CD4-positive, CD25-positive, alpha-beta regulatory T cell (primary cell): Measurements from ENCODE around the gene RASGRP2. TPM values are rescaled to one million over a fixed set of nuclear protein-coding genes. Genes with fewer than 3 reads are reported as not detected.

Experiments used
- ATAC-seq, 2 donors: fragments of 150-1000 bp; cut with Tn5 transposase; one replicate each; pipeline ENCODE4 v1.10.0; 2021; ENCODE audit warnings: low read depth in 2 of 2, moderate number of reproducible peaks in 2 of 2, moderate library complexity in 1 of 2
- DNase-seq, 3 donors: peaks; one replicate each; pipeline versions ENCODE4 v3.0.0 to v3.0.0-alpha.2; 2012 to 2022; ENCODE audit warnings: mixed read lengths in 1 of 3
- H3K27ac ChIP-seq: one replicate; pipeline ENCODE4 v1.7.0; 2013; ENCODE audit warnings: mild to moderate bottlenecking, low read length; ENCODE audit not compliant: insufficient read depth, poor library complexity, severe bottlenecking
- H3K27me3 ChIP-seq: one replicate; pipeline ENCODE4 v1.7.0; 2013; ENCODE audit warnings: low read length; ENCODE audit not compliant: control insufficient read depth, insufficient read depth
- H3K36me3 ChIP-seq: one replicate; pipeline ENCODE4 v1.7.0; 2013; ENCODE audit warnings: mild to moderate bottlenecking, low read length, moderate library complexity; ENCODE audit not compliant: control insufficient read depth, insufficient read depth
- H3K4me1 ChIP-seq: 2 replicates; pipeline ENCODE4 v1.7.0; 2013; ENCODE audit warnings: mild to moderate bottlenecking, low read length; ENCODE audit not compliant: insufficient read depth, control insufficient read depth, poor library complexity, severe bottlenecking
- H3K4me3 ChIP-seq: one replicate; pipeline ENCODE4 v1.7.0; 2013; ENCODE audit warnings: low read depth, mild to moderate bottlenecking, low read length, moderate library complexity
- H3K9me3 ChIP-seq, 2 experiments: 1 replicate in 1 of 2; 2 replicates in 1 of 2; pipeline ENCODE4 v1.7.0; 2013; ENCODE audit warnings: low read length in 2 of 2, mild to moderate bottlenecking in 1 of 2, moderate library complexity in 1 of 2; ENCODE audit not compliant: control insufficient read depth in 2 of 2
- H3K27ac Mint-ChIP-seq, 3 donors: one replicate each; pipeline ENCODE4 v1.8.0; 2020 to 2022; ENCODE audit warnings: mild to moderate bottlenecking in 3 of 3, mixed read lengths in 3 of 3, moderate library complexity in 2 of 3
- H3K27me3 Mint-ChIP-seq: one replicate; pipeline ENCODE4 v1.8.0; 2022; ENCODE audit warnings: mild to moderate bottlenecking, mixed read lengths
- H3K36me3 Mint-ChIP-seq: one replicate; pipeline ENCODE4 v1.8.0; 2020; ENCODE audit warnings: mixed read lengths
- H3K4me1 Mint-ChIP-seq, 4 donors: one replicate each; pipeline ENCODE4 v1.8.0; 2020 to 2022; ENCODE audit warnings: mixed read lengths in 4 of 4, mild to moderate bottlenecking in 1 of 4
- H3K4me3 Mint-ChIP-seq, 4 donors: one replicate each; pipeline ENCODE4 v1.8.0; 2020 to 2022; ENCODE audit warnings: mild to moderate bottlenecking in 4 of 4, mixed read lengths in 4 of 4, moderate library complexity in 3 of 4
- H3K9me3 Mint-ChIP-seq, 7 donors: one replicate each; pipeline ENCODE4 v1.8.0; 2020 to 2022; ENCODE audit warnings: mixed read lengths in 7 of 7, mild to moderate bottlenecking in 3 of 7, moderate library complexity in 2 of 7
- polyA plus RNA-seq, 4 donors: library from polyadenylated mRNA; unstranded; fragments of 300-500 nt; fragmentation: Illumina TruSeq; gene quantifications; one replicate each; pipeline ENCODE4 v1.2.3, GENCODE V29; 2021
- total RNA-seq: library from RNA; stranded (reverse); gene quantifications from one replicate; pipeline ENCODE4 v1.2.3, GENCODE V29; 2022

RASGRP2 gene
- total and polyA plus RNA-seq, 5 donors from 2014 or later = 140 to 570 (median 169) TPM

DNA sequence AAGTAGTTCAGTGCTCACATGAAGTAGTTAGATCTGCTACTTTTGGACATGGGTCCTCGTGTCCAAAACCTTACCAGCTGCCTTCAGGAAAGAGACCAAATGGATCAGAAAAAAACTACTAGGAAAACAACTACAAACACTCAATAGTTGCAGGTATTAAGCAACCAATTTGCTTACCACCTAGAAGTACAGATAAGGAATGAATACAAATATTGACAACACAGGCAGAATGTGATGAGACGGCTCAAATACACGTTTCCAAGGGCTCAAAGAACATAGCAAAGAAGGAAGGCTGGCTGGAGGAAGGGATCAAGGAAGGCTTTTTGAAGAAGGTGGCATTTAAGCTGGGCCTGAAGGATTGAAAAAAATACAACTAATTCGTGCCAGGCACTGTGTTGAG lies 62.8 kb downstream of the RASGRP2 start:
- Mint-ChIP-seq H3K4me3 (no peak overlapping the region), H3K9me3 (peaks cover 0 to 2% (median 0%) of the 10 kb centered on the region in 7 donors), H3K27ac (peak overlapping the region in 1 of 3 donors; percentile 1), H3K36me3 (no peaks in the 10 kb centered on the region), H3K27me3 (peaks cover 46% of the 10 kb centered on the region), H3K4me1 (no peaks in the 10 kb centered on the region)
- Histone ChIP-seq H3K27me3 (peaks cover 15% of the 10 kb centered on the region), H3K4me3 (no peak overlapping the region), H3K36me3 (no peaks in the 10 kb centered on the region), H3K27ac (no peak overlapping the region), H3K4me1 (no peaks in the 10 kb centered on the region), H3K9me3 (no peaks in the 10 kb centered on the region)
- DNase-seq (no peak), ATAC-seq (no peak)

DNA sequence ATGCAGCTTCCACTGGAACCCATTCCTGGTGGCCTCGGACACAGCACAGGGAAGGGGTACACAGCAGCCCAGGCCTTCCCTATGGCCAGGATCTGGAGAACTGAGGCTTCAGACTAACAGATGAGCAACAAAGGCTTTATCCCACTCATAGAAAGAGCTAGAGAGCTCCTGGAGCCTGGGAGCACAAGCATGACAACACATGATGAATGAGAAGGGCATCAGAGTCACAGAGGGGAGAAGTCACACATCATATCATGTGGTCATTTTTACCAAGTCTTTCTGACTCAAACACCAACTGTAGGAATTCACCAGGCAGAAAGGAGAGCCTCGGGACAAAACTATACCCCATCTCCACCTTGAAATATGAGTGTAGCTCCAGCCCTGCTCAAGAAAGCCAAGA lies 64.1 kb downstream of the RASGRP2 start:
- Mint-ChIP-seq H3K27me3 (peaks cover 56% of the 10 kb centered on the region), H3K9me3 (peaks cover 0 to 2% (median 0%) of the 10 kb centered on the region in 7 donors), H3K27ac (no peak overlapping the region)

DNA sequence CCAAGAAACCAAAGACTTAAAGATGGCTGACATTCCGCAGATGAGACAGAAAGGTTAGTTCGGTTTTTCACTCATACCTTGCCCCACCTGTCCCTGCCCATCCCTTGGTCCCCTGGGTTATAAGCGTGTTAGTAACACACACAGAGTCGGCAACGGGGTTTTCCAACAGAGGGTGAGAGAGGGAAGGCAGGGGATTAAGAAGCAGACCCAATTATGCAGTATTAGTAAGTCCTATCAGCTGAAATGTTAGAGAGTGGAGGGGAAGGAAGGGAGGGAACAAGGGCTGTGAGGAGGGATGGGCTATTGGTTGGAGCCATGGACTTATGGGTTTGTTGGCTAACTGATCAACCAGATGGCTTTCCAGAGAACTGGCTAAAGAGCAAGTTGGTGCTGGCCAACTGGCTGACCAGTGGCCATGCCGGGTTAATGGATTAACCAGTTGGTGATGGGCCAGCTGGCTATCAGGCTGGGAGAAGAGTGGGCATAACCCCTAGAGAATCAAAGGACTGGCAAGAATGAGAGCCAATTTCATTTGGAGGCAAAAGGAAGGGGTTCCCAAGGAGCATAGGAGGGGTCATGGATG lies 66.4 kb downstream of the RASGRP2 start:
- H3K27me3 ChIP-seq = peaks cover 21% of the 10 kb centered on the region
- no peaks in the 10 kb centered on the region for H3K4me1 ChIP-seq
- no peak overlapping the region for H3K27ac ChIP-seq
- H3K27me3 Mint-ChIP-seq = peaks cover 62% of the 10 kb centered on the region
- H3K9me3 Mint-ChIP-seq = peaks cover 0 to 2% (median 0%) of the 10 kb centered on the region in 7 donors
- no peak overlapping the region for H3K4me3 ChIP-seq
- no peaks in the 10 kb centered on the region for H3K36me3 ChIP-seq
- no peaks in the 10 kb centered on the region for H3K4me1 Mint-ChIP-seq
- ATAC-seq (no peak), DNase-seq (no peak)
- no peak overlapping the region for H3K4me3 Mint-ChIP-seq
- no peaks in the 10 kb centered on the region for H3K36me3 Mint-ChIP-seq
- H3K9me3 ChIP-seq = no peaks in the 10 kb centered on the region
- H3K27ac Mint-ChIP-seq = no peak overlapping the region

More for the DNA sequence above, 64.1 kb downstream of the RASGRP2 start:
- Histone ChIP-seq H3K27me3 (peaks cover 18% of the 10 kb centered on the region), H3K4me1 (no peaks in the 10 kb centered on the region), H3K27ac (no peak overlapping the region), H3K36me3 (no peaks in the 10 kb centered on the region), H3K9me3 (no peaks in the 10 kb centered on the region), H3K4me3 (no peak overlapping the region)
- Mint-ChIP-seq H3K4me1 (no peaks in the 10 kb centered on the region), H3K4me3 (no peak overlapping the region), H3K36me3 (no peaks in the 10 kb centered on the region)
- no peak for DNase-seq
- ATAC-seq = no peak

Other genes starting within 250 kb of the RASGRP2 start
- not detected for gene SLC22A11, start 188.2 kb downstream of the RASGRP2 start, total RNA-seq
- gene SLC22A11, start 188.2 kb downstream of the RASGRP2 start, polyA plus RNA-seq = not detected
- not detected for gene SLC22A12, start 152.9 kb downstream of the RASGRP2 start, total RNA-seq
- gene SLC22A12, start 152.9 kb downstream of the RASGRP2 start, polyA plus RNA-seq = not detected
- 0.42 TPM for gene NRXN2, start 20.9 kb downstream of the RASGRP2 start, total RNA-seq
- gene NRXN2, start 20.9 kb downstream of the RASGRP2 start, polyA plus RNA-seq = not detected
- 10.9 TPM for gene PYGM, start 15.8 kb upstream of the RASGRP2 start, total RNA-seq
- gene PYGM, start 15.8 kb upstream of the RASGRP2 start, polyA plus RNA-seq = under 1 TPM in 2 of 4 donors, not detected in 2; 0.17 to 0.43 TPM
- 1,361 TPM for gene SF1, start 34.4 kb upstream of the RASGRP2 start, total RNA-seq
- gene SF1, start 34.4 kb upstream of the RASGRP2 start, polyA plus RNA-seq = 100 to 1,000 TPM in 1 of 4 donors, 10 to 100 TPM in 3; 75.0 to 100 (median 89.3) TPM
- 85.0 TPM for gene MAP4K2, start 59.1 kb upstream of the RASGRP2 start, total RNA-seq
- gene MAP4K2, start 59.1 kb upstream of the RASGRP2 start, polyA plus RNA-seq = 10 to 100 TPM; 31.5 to 39.5 (median 34.8) TPM
- 31.3 TPM for gene MEN1, start 66.4 kb upstream of the RASGRP2 start, total RNA-seq
- 10 to 100 TPM; 20.9 to 26.1 (median 24.5) TPM for gene MEN1, start 66.4 kb upstream of the RASGRP2 start, polyA plus RNA-seq
- gene CDC42BPG, start 100.5 kb upstream of the RASGRP2 start, total RNA-seq = 11.6 TPM
- gene CDC42BPG, start 100.5 kb upstream of the RASGRP2 start, polyA plus RNA-seq = under 1 TPM in 2 of 4 donors, not detected in 2; 0.11 to 0.13 TPM
- 201 TPM for gene EHD1, start 134.5 kb upstream of the RASGRP2 start, total RNA-seq
- gene EHD1, start 134.5 kb upstream of the RASGRP2 start, polyA plus RNA-seq = 100 to 1,000 TPM; 180 to 223 (median 183) TPM
- 234 TPM for gene ATG2A, start 173.1 kb upstream of the RASGRP2 start, total RNA-seq
- 1 to 10 TPM; 5.8 to 8.0 (median 6.4) TPM for gene ATG2A, start 173.1 kb upstream of the RASGRP2 start, polyA plus RNA-seq
- 34.5 TPM for gene PPP2R5B, start 180.5 kb upstream of the RASGRP2 start, total RNA-seq
- 1 to 10 TPM; 3.6 to 4.9 (median 3.8) TPM for gene PPP2R5B, start 180.5 kb upstream of the RASGRP2 start, polyA plus RNA-seq
- gene GPHA2, start 191.8 kb upstream of the RASGRP2 start, total RNA-seq = not detected
- gene GPHA2, start 191.8 kb upstream of the RASGRP2 start, polyA plus RNA-seq = not detected
- not detected for gene MAJIN, start 228.0 kb upstream of the RASGRP2 start, total RNA-seq
- gene MAJIN, start 228.0 kb upstream of the RASGRP2 start, polyA plus RNA-seq = under 1 TPM in 3 of 4 donors, not detected in 1; 0.46 to 0.64 (median 0.51) TPM